SIG-M5 (cell line): Measurements from ENCODE around the gene APBA2.
"Not testable (repeated sequence)": the region's sequence is repeated elsewhere in the genome, so short reads cannot be mapped to it uniquely, and the experiment has no call there.

Experiments used
- DNase-seq: peaks from one replicate; lab custom pipeline; 2025; lab: John Stamatoyannopoulos, UW

The APBA2 gene

DNA sequence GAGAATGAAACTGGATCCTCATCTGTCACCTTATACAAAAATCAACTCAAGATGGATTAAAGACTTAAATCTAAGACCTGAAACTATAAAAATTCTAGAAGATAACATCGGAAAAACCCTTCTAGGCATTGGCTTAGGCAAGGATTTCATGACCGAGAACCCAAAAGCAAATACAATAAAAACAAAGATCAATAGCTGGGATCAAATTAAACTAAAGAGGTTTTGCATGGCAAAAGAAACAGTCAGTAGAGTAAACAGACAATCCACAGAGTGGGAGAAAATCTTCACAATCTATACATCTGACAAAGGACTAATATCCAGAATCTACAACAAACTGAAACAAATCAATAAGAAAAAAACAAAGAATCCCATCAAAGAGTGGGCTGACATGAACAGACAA lies 281.3 kb downstream of the APBA2 start:
- not testable (repeated sequence) for DNase-seq
